Neural progenitor cell (in vitro differentiated cells): ENCODE results near the gene PRELID1. TPM values are rescaled to one million over a fixed set of nuclear protein-coding genes. Genes with fewer than 3 reads are reported as not detected.
A peak's percentile ranks its signal among the peaks of the same experiment; 100 is the strongest.
"Not testable (repeated sequence)": the region's sequence is repeated elsewhere in the genome, so short reads cannot be mapped to it uniquely, and the experiment has no call there.

Source experiments
- DNase-seq: peaks from one replicate; pipeline ENCODE4 v3.0.0-alpha.2; 2016; ENCODE audit warnings: low spot score
- H2AFZ ChIP-seq: fragments of 200-600 bp; sonication (generic); replicated peaks from 2 replicates; pipeline ENCODE4 v1.6.1; 2016; ENCODE audit warnings: antibody characterized with exemption
- H3F3A ChIP-seq: fragments of 200-600 bp; sonication (generic); 2 replicates; pipeline ENCODE4 v1.6.1; 2016; ENCODE audit warnings: antibody characterized with exemption, low read depth
- H3K27ac ChIP-seq: fragments of 200-600 bp; sonication (generic); 2 replicates; pipeline ENCODE4 v1.5.1; 2016; ENCODE audit warnings: mild to moderate bottlenecking
- H3K27me3 ChIP-seq: fragments of 200-600 bp; sonication (generic); 2 replicates; pipeline ENCODE4 v1.6.1; 2016; ENCODE audit warnings: mild to moderate bottlenecking, moderate library complexity
- H3K36me3 ChIP-seq: fragments of 200-600 bp; sonication (generic); 2 replicates; pipeline ENCODE4 v1.5.1; 2016
- H3K4me1 ChIP-seq: fragments of 200-600 bp; sonication (generic); 2 replicates; pipeline ENCODE4 v1.6.1; 2016; ENCODE audit warnings: mixed run types
- H3K4me2 ChIP-seq: fragments of 200-600 bp; sonication (generic); 2 replicates; pipeline ENCODE4 v1.6.1; 2016
- H3K4me3 ChIP-seq: fragments of 200-600 bp; sonication (generic); 2 replicates; pipeline ENCODE4 v1.5.1; 2016
- H3K79me2 ChIP-seq: fragments of 200-600 bp; sonication (generic); 2 replicates; pipeline ENCODE4 v1.6.1; 2016; ENCODE audit warnings: low read depth
- H3K9ac ChIP-seq: fragments of 200-600 bp; sonication (generic); 2 replicates; pipeline ENCODE4 v1.6.1; 2016
- H3K9me3 ChIP-seq: fragments of 200-600 bp; sonication (generic); 2 replicates; pipeline ENCODE4 v1.5.1; 2016; ENCODE audit warnings: low read depth
- H4K20me1 ChIP-seq: fragments of 200-600 bp; sonication (generic); 2 replicates; pipeline ENCODE4 v1.6.1; 2016; ENCODE audit warnings: low read depth
- H3K27ac Mint-ChIP-seq: 3 replicates; pipeline ENCODE4 v1.8.0; 2021; ENCODE audit warnings: mixed read lengths
- H3K27me3 Mint-ChIP-seq: 2 replicates; pipeline ENCODE4 v1.8.0; 2022; ENCODE audit warnings: low read depth, mild to moderate bottlenecking, inconsistent platforms, moderate library complexity, mixed read lengths; ENCODE audit not compliant: insufficient read depth
- H3K36me3 Mint-ChIP-seq: 3 replicates; pipeline ENCODE4 v1.8.0; 2021; ENCODE audit warnings: mixed read lengths
- H3K4me1 Mint-ChIP-seq: 3 replicates; pipeline ENCODE4 v1.8.0; 2021; ENCODE audit warnings: mixed read lengths
- H3K4me3 Mint-ChIP-seq: 3 replicates; pipeline ENCODE4 v1.8.0; 2021; ENCODE audit warnings: mild to moderate bottlenecking, moderate library complexity, mixed read lengths
- H3K9me3 Mint-ChIP-seq: 3 replicates; pipeline ENCODE4 v1.8.0; 2020; ENCODE audit warnings: mixed read lengths
- CTCF ChIP-seq: fragments of 200-600 bp; sonication (generic); IDR thresholded peaks from 2 replicates; pipeline ENCODE4 v1.5.1; 2017; ENCODE audit warnings: antibody characterized with exemption, mild to moderate bottlenecking
- EZH2 ChIP-seq: fragments of 200-600 bp; sonication (generic); IDR thresholded peaks from 2 replicates; pipeline ENCODE4 v1.6.1; 2017; ENCODE audit warnings: antibody characterized with exemption, mild to moderate bottlenecking, moderate library complexity
- EZH2phosphoT487 ChIP-seq: fragments of 200-600 bp; sonication (generic); IDR thresholded peaks from 2 replicates; pipeline ENCODE4 v1.6.1; 2017; ENCODE audit warnings: antibody characterized with exemption
- total RNA-seq: library from RNA; depleted of rRNA; stranded (reverse); fragments of >200 nt; gene quantifications from 2 replicates; pipeline ENCODE4 v1.2.3, GENCODE V29; 2015; ENCODE audit warnings: low replicate concordance

The PRELID1 gene
- total RNA-seq, 1 donor from 2014 or later, result 133 TPM

DNA sequence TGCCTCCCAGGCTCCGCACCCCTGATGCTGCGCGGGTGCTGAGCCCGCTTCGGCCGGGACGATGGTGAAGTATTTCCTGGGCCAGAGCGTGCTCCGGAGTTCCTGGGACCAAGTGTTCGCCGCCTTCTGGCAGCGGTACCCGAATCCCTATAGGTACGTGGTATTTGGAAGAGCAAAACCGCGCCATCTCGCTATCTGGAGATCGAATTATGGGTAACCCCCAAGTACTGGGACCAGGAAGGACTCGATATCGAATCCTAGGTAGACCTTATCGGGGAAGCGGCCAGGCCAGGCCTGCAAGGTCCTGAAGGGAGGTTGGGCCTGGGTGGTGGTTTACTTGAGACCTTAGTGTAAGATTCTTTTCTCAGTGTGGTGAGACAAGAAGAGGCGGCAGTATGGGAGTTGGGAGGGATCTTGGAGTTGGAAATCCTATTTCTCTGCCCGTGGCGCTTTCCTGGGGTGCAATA, 359 bp downstream of the PRELID1 start:
- Mint-ChIP-seq H3K9me3 (no peaks in the 10 kb centered on the region), H3K27me3 (no peaks in the 10 kb centered on the region), H3K36me3 (peaks cover 25% of the 10 kb centered on the region), H3K4me1 (peaks cover 30% of the 10 kb centered on the region), H3K27ac (peak overlapping the region; percentile 2), H3K4me3 (peak overlapping the region; percentile 93)
- no peak for DNase-seq
- H3K4me2 ChIP-seq, result peak overlapping the region; percentile 88
- peaks cover 22% of the 10 kb centered on the region for H3K79me2 ChIP-seq
- H3K27me3 ChIP-seq, result peaks cover 7% of the 10 kb centered on the region
- H3K4me3 ChIP-seq, result peak overlapping the region; percentile 96
- peak overlapping the region; percentile 81 for H2AFZ ChIP-seq
- H3K9ac ChIP-seq, result peak overlapping the region; percentile 90
- H3K36me3 ChIP-seq, result no peaks in the 10 kb centered on the region
- no peaks in the 10 kb centered on the region for H3K9me3 ChIP-seq
- no peaks in the 10 kb centered on the region for H3K4me1 ChIP-seq
- H3K27ac ChIP-seq, result no peak overlapping the region
- peaks cover 48% of the 10 kb centered on the region for H4K20me1 ChIP-seq
- no peak for TF ChIP-seq EZH2phosphoT487
- no peak for TF ChIP-seq EZH2
- no peak for TF ChIP-seq CTCF
- peaks cover 44% of the 10 kb centered on the region for H3F3A ChIP-seq

DNA sequence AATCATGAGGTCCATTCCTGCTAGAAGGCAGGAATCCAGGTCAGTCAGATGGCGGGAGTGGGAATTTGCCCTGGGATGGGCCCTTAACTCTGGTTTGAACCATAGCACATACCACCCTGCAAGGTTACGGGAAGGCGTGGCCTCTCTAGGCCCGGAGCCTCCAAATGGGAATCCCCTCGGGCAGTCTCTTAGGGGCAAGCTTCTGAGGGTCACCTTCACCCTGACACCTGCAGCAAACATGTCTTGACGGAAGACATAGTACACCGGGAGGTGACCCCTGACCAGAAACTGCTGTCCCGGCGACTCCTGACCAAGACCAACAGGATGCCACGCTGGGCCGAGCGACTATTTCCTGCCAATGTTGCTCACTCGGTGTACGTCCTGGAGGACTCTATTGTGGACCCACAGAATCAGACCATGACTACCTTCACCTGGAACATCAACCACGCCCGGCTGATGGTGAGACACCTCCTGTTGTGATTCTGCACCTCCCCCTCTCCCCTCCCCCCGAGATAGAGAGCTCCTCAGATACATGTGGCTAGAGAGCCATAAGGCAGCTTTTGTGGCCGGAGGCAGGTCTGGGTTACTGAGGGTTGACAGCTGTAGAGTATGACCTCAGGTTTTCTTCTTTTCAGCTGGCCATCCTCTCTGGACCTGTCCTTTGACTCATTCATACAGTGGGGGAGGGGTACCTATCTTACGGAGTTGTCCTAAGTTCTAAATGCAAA, 957 bp downstream of the PRELID1 start:
- no peak overlapping the region for H2AFZ ChIP-seq

DNA sequence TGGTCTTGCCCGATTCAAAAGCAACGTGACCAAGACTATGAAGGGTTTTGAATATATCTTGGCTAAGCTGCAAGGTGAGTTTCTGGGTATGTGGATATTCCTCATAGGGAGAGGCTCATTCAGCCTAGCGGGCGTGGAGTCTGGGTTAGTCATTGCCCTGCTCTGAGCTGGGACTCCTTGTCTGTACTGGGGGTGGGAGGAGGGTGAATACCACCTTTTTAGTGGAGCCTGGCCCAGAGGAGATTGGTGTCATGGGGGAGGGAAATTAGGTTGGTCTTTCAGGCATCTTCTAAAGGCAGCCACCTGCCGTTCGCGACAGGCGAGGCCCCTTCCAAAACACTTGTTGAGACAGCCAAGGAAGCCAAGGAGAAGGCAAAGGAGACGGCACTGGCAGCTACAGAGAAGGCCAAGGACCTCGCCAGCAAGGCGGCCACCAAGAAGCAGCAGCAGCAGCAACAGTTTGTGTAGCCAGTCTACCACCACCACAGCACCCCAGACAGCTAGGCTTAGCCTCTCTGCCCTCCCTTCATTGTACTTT, 2.6 kb downstream of the PRELID1 start:
- Mint-ChIP-seq H3K36me3 (peaks cover 23% of the 10 kb centered on the region), H3K4me3 (peak overlapping the region; percentile 78), H3K4me1 (peaks cover 36% of the 10 kb centered on the region)
- not testable (repeated sequence) for H3K4me3 ChIP-seq, H3K27me3 Mint-ChIP-seq, H3K9me3 ChIP-seq, H3K9ac ChIP-seq, H3K27ac Mint-ChIP-seq, H3K9me3 Mint-ChIP-seq, DNase-seq, H3K27ac ChIP-seq, H3K36me3 ChIP-seq, H3K27me3 ChIP-seq, H2AFZ ChIP-seq, H3K4me2 ChIP-seq
- Histone ChIP-seq H3K4me1 (peaks cover 12% of the 10 kb centered on the region), H3K79me2 (peaks cover 22% of the 10 kb centered on the region), H3F3A (peaks cover 29% of the 10 kb centered on the region), H4K20me1 (peaks cover 52% of the 10 kb centered on the region)

More for the DNA sequence above, 957 bp downstream of the PRELID1 start:
- Histone ChIP-seq H3K27ac (no peak overlapping the region), H3K9me3 (no peaks in the 10 kb centered on the region), H3K79me2 (peaks cover 22% of the 10 kb centered on the region), H3K4me1 (no peaks in the 10 kb centered on the region), H4K20me1 (peaks cover 48% of the 10 kb centered on the region), H3K4me3 (peak overlapping the region; percentile 96), H3K27me3 (peaks cover 7% of the 10 kb centered on the region), H3K4me2 (peak overlapping the region; percentile 88), H3K36me3 (no peaks in the 10 kb centered on the region), H3F3A (peaks cover 38% of the 10 kb centered on the region), H3K9ac (peak overlapping the region; percentile 90)
- Mint-ChIP-seq H3K36me3 (peaks cover 26% of the 10 kb centered on the region), H3K9me3 (no peaks in the 10 kb centered on the region), H3K4me1 (peaks cover 32% of the 10 kb centered on the region), H3K27ac (peak overlapping the region; percentile 2), H3K27me3 (no peaks in the 10 kb centered on the region), H3K4me3 (peak overlapping the region; percentile 93)
- TF ChIP-seq CTCF, result no peak
- TF ChIP-seq EZH2phosphoT487, result no peak
- TF ChIP-seq EZH2, result no peak
- DNase-seq, result no peak
